Thoracic aorta (tissue), 2 donors: ENCODE data around the gene PDS5A. TPM values are rescaled to one million over a fixed set of nuclear protein-coding genes. Genes with fewer than 3 reads are reported as not detected.
"Not testable (repeated sequence)": the region's sequence is repeated elsewhere in the genome, so short reads cannot be mapped to it uniquely, and the experiment has no call there.

Experiments
- ATAC-seq: fragments of 150-250 bp; one replicate; pipeline ENCODE4 v1.8.0; 2017; ENCODE audit warnings: low read depth; ENCODE audit not compliant: insufficient number of reproducible peaks, low FRiP score
- DNase-seq: peaks from one replicate; pipeline ENCODE4 v3.0.0-alpha.2; 2020; ENCODE audit warnings: low spot score
- H3K27ac ChIP-seq, 2 donors: fragments of 200-600 bp; sonication (generic); 1 replicate in 1 of 2; 2 replicates in 1 of 2; pipeline ENCODE4 v1.5.1; 2016; ENCODE audit warnings: mild to moderate bottlenecking in 2 of 2, moderate library complexity in 2 of 2
- H3K27me3 ChIP-seq: fragments of 200-600 bp; sonication (generic); replicated peaks from 2 replicates; pipeline ENCODE4 v1.6.0; 2016; ENCODE audit warnings: mild to moderate bottlenecking; ENCODE audit not compliant: insufficient read depth
- H3K36me3 ChIP-seq: fragments of 200-600 bp; sonication (generic); one replicate; pipeline ENCODE4 v1.5.1; 2016
- H3K4me1 ChIP-seq, 2 donors: fragments of 200-600 bp; sonication (generic); 1 replicate in 1 of 2; 2 replicates in 1 of 2; pipeline versions ENCODE4 v1.5.1 to v1.6.0; 2016; ENCODE audit warnings: low read depth in 2 of 2, mild to moderate bottlenecking in 1 of 2; ENCODE audit not compliant: control insufficient read depth in 1 of 2
- H3K4me3 ChIP-seq: fragments of 200-600 bp; sonication (generic); 2 replicates; pipeline ENCODE4 v1.5.1; 2016; ENCODE audit warnings: mild to moderate bottlenecking
- H3K9me3 ChIP-seq: fragments of 200-600 bp; sonication (generic); 2 replicates; pipeline ENCODE4 v1.5.1; 2016
- total RNA-seq, 2 donors: library from RNA; depleted of rRNA; stranded (reverse); fragments of >200 nt; gene quantifications; one replicate each; pipeline versions ENCODE4 v1.1.0 to v1.2.3, GENCODE V29; 2016
- TF ChIP-seq, protein P1 (sequence below): fragments of 200-600 bp; sonication (generic); IDR thresholded peaks from one replicate; pipeline ENCODE4 v1.5.1; 2019; ENCODE audit warnings: antibody characterized with exemption

PDS5A gene
- total RNA-seq, 2 donors from 2014 or later: 56.3 to 72.4 TPM

DNA sequence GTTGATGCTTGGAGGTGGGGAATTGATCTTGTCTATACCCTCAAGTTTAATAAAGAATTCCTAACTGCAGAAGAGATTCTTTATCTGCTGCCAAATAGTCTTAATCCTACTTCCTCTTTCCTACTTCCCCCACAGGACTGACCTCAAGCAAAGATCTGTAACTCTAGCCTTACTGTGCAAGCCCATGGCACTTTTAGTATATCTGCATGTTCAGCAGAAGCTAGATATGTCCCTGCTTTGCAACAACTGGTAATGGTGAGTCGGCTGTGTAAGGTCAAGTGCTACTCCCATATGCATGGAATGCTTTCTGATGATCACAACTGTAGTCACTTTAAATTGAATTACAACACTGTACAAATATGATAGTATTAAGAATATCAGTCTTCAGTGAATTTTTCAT, 26.3 kb upstream of the PDS5A start:
- H3K4me3 ChIP-seq: no peak overlapping the region
- H3K27me3 ChIP-seq: no peaks in the 10 kb centered on the region
- TF ChIP-seq, protein P1, sequence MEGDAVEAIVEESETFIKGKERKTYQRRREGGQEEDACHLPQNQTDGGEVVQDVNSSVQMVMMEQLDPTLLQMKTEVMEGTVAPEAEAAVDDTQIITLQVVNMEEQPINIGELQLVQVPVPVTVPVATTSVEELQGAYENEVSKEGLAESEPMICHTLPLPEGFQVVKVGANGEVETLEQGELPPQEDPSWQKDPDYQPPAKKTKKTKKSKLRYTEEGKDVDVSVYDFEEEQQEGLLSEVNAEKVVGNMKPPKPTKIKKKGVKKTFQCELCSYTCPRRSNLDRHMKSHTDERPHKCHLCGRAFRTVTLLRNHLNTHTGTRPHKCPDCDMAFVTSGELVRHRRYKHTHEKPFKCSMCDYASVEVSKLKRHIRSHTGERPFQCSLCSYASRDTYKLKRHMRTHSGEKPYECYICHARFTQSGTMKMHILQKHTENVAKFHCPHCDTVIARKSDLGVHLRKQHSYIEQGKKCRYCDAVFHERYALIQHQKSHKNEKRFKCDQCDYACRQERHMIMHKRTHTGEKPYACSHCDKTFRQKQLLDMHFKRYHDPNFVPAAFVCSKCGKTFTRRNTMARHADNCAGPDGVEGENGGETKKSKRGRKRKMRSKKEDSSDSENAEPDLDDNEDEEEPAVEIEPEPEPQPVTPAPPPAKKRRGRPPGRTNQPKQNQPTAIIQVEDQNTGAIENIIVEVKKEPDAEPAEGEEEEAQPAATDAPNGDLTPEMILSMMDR: no peak
- ATAC-seq (no peak), DNase-seq (no peak)
- H3K27ac ChIP-seq: no peak overlapping the region
- no peaks in the 10 kb centered on the region for H3K36me3 ChIP-seq
- H3K4me1 ChIP-seq: no peaks in the 10 kb centered on the region
- H3K9me3 ChIP-seq: no peaks in the 10 kb centered on the region

DNA sequence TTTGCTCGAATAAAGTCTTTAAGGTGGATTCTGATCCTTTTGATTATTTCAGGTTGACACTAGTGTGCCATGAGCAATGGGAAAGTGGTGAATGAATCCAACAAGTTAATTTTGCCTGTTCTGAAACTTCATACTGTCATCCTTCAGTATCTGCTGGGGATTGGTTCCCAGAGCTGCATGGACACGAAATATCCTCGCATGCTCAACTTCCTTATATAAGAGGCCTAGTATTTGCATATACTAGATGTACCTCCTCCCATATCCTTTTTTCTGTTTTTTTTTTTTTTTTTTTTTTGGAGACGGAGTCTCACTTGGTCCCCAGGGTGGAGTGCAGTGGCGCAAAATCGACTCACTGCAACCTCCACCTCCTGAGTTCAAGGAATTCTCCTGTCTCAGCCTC, 23.0 kb upstream of the PDS5A start:
- H3K4me1 ChIP-seq: no peaks in the 10 kb centered on the region
- H3K27me3 ChIP-seq: no peaks in the 10 kb centered on the region
- no peak overlapping the region for H3K27ac ChIP-seq
- H3K36me3 ChIP-seq: no peaks in the 10 kb centered on the region
- no peak for DNase-seq
- ATAC-seq: no peak
- H3K4me3 ChIP-seq: no peak overlapping the region
- no peaks in the 10 kb centered on the region for H3K9me3 ChIP-seq
- TF ChIP-seq, protein P1: no peak

DNA sequence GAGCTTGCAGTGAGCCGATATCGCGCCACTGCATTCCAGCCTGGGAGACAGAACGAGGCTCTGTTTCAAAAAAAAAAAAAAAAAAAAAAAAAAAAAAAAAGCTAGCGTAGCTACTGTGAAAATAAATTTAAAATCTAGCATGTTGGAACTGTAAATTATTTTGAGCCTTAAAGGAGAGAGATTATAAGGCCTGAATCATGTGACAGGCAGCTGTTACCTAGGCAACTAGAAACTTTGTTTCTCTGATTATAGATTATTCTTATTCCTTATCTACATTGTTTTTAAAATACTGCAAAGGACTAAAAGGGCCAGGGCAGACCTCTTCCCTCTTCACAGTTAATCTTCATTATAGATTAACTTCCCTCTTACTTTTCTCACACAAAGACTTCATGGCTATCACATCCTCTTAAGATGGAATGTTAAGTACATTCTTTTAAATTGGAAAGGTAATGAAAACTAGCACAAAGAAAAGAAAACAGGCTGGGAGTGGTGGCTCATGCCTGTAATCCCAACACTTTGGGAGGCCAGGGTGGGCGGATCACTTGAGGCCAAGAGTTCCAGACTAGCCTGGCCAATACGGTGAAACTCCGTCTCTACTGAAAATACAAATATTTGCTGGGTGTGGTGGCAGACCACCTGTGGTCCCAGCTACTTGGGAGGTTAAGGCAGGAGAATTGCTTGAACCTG, 21.1 kb upstream of the PDS5A start:
- Histone ChIP-seq H3K27ac (no peak overlapping the region), H3K9me3 (no peaks in the 10 kb centered on the region), H3K4me1 (no peaks in the 10 kb centered on the region), H3K36me3 (no peaks in the 10 kb centered on the region), H3K4me3 (no peak overlapping the region), H3K27me3 (no peaks in the 10 kb centered on the region)
- ATAC-seq: no peak
- TF ChIP-seq, protein P1: no peak
- no peak for DNase-seq

DNA sequence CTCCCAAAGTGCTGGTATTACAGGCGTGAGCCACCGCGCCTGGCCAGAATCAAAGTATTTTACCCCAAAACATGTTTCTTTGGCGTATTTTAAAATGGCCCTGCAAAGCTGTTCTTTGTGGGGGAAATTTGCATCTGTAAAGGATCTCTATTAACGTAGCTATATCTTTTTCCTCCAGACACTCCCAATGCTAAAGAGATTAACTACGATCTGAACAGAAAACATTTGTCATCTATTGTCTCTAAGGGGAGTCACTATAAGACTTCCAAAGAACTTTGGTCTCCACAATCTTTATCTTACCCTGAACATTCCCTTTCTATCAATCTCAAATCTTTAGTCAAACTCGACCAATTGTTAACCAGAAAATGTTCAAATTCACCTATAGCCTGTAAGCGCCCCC, 19.1 kb upstream of the PDS5A start:
- ATAC-seq: no peak

DNA sequence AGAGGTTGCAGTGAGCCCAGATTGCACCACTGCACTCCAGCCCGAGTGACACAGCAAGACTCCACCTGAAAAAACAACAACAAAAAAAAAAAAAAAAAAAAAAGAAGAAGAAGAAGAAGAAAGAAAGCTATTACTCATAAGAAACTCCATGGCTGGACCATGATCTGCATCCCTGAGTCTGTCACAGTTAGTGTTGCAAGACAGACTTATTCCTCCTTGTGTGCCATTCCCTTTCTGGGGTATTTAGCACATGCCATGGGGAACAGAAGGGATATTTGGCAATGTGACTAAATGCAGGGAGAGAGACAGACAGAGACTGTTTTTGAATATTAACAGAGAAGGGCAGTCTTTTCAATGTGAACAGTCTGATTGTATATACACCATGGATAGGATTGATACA, 16.7 kb upstream of the PDS5A start:
- H3K36me3 ChIP-seq: no peaks in the 10 kb centered on the region
- H3K27me3 ChIP-seq: no peaks in the 10 kb centered on the region
- no peak for ATAC-seq
- H3K4me1 ChIP-seq: peaks cover 10 to 14% of the 10 kb centered on the region in 2 donors
- H3K27ac ChIP-seq: no peak overlapping the region
- H3K9me3 ChIP-seq: no peaks in the 10 kb centered on the region
- H3K4me3 ChIP-seq: no peak overlapping the region
- TF ChIP-seq, protein P1: no peak
- DNase-seq: no peak

More for the DNA sequence above, 19.1 kb upstream of the PDS5A start:
- H3K27me3 ChIP-seq: no peaks in the 10 kb centered on the region
- H3K4me3 ChIP-seq: no peak overlapping the region
- no peaks in the 10 kb centered on the region for H3K36me3 ChIP-seq
- no peak for DNase-seq
- no peaks in the 10 kb centered on the region for H3K9me3 ChIP-seq
- no peak overlapping the region for H3K27ac ChIP-seq
- peaks cover 0 to 1% of the 10 kb centered on the region in 2 donors for H3K4me1 ChIP-seq
- TF ChIP-seq, protein P1: no peak

DNA sequence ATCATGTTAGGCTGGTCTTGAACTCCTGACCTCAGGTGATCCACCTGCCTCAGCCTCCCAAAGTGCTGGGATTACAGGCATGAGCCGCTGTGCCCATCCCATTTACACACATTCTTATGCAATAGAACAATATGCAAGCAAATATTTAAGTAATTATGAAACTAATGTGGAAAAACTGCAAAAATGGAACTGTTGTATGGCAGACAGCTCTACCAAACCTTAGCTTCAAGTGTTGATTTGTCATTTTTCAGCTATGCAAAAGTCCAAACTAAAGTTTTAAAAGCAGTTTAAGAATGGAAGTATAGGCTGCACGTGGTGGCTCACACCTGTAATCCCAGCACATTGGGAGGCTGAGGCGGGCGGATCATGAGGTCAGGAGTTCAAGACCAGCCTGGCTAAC, 11.7 kb upstream of the PDS5A start:
- not testable (repeated sequence) for H3K27me3 ChIP-seq, H3K36me3 ChIP-seq, DNase-seq, H3K4me3 ChIP-seq, ATAC-seq, H3K9me3 ChIP-seq, H3K27ac ChIP-seq
- H3K4me1 ChIP-seq: peaks cover 10 to 14% of the 10 kb centered on the region in 2 donors
